Heart left ventricle (tissue), 16 donors: Measurements from ENCODE around the gene RPP25L. TPM values are rescaled to one million over a fixed set of nuclear protein-coding genes. Genes with fewer than 3 reads are reported as not detected.

ENCODE experiments used
- ATAC-seq, 4 donors: fragments of 200-7000 bp; cut with Tn5 transposase; one replicate each; pipeline ENCODE4 v1.9.1; 2020 to 2022; ENCODE audit warnings: moderate library complexity in 4 of 4, mild to moderate bottlenecking in 3 of 4, moderate number of reproducible peaks in 1 of 4
- DNase-seq, 5 donors: peaks; one replicate each; pipeline ENCODE4 v3.0.0-alpha.2; 2020
- H3K27ac ChIP-seq, 12 donors: fragments of 200-600 bp; sonication (generic) in 4 of 12; one replicate each; pipeline versions ENCODE4 v1.5.0 to v1.8.0; 2016 to 2022; ENCODE audit warnings: mild to moderate bottlenecking in 2 of 12
- H3K27me3 ChIP-seq, 9 donors: fragments of 200-600 bp; sonication (generic) in 2 of 9; one replicate each; pipeline versions ENCODE4 v1.5.1 to v1.8.0; 2016 to 2022; ENCODE audit warnings: mild to moderate bottlenecking in 3 of 9
- H3K36me3 ChIP-seq, 9 donors: fragments of 200-600 bp; sonication (generic) in 2 of 9; one replicate each; pipeline versions ENCODE4 v1.5.0 to v1.8.0; 2018 to 2022; ENCODE audit warnings: mild to moderate bottlenecking in 2 of 9
- H3K4me1 ChIP-seq, 12 donors: fragments of 200-600 bp; sonication (generic) in 4 of 12; one replicate each; pipeline versions ENCODE4 v1.5.0 to v1.8.0; 2016 to 2022; ENCODE audit warnings: mild to moderate bottlenecking in 3 of 12
- H3K4me3 ChIP-seq, 12 donors: fragments of 200-600 bp; sonication (generic) in 4 of 12; one replicate each; pipeline versions ENCODE4 v1.5.0 to v1.8.0; 2017 to 2022; ENCODE audit warnings: mild to moderate bottlenecking in 9 of 12, moderate library complexity in 4 of 12
- H3K9me3 ChIP-seq, 12 donors: fragments of 200-600 bp; sonication (generic) in 4 of 12; one replicate each; pipeline versions ENCODE4 v1.5.0 to v1.8.0; 2016 to 2022; ENCODE audit warnings: mild to moderate bottlenecking in 1 of 12
- POLR2A ChIP-seq, 2 donors: fragments of 450-650 bp; IDR thresholded peaks; one replicate each; pipeline ENCODE4 v1.6.1; 2017; ENCODE audit warnings: antibody characterized with exemption in 2 of 2, mild to moderate bottlenecking in 2 of 2, moderate library complexity in 2 of 2
- WGBS, 4 donors: extraction: QIAGEN DNeasy Blood & Tissue Kit in 2 of 4; methylation state at CpG; one replicate each; pipeline versions ENCODE4 v1.1.5 to v1.1.7; 2013 to 2018; 5-methylcytosine and 5-hydroxymethylcytosine counted together
- intact Hi-C, 10 donors: fragments of 100-400 bp; cut with DNase I; formaldehyde crosslinking; loops; one replicate each; pipeline versions ENCODE4 v1.11.1 to v1.14.2; 2022
- polyA plus RNA-seq, 2 donors: library from polyadenylated mRNA; stranded (reverse); fragments of 200-250 nt; gene quantifications; one replicate each; pipeline ENCODE4 v1.2.3, GENCODE V29; 2013
- total RNA-seq, 9 donors: library from RNA; depleted of rRNA in 2 of 9; stranded (reverse); fragments of >200 nt in 2 of 9; fragmentation: NEBNext Ultra II Directional in 3 of 9; extraction: Animal tissue kit (Norgen Biotek cat#: 25700) in 3 of 9; gene quantifications; one replicate each; pipeline versions ENCODE4 v1.1.0 to v1.2.4, GENCODE V29; 2016 to 2023
- TF ChIP-seq, protein P1 (sequence below), 12 donors: fragments of 200-600 bp; sonication (generic) in 4 of 12; IDR thresholded peaks; one replicate each; pipeline versions ENCODE4 v1.5.0 to v1.8.0; 2018 to 2022; ENCODE audit warnings: antibody characterized with exemption in 12 of 12, mild to moderate bottlenecking in 5 of 12
- donor health status: ischemic (EF 13 %, LVEDD 7.1; RV severe dilation, severe dysfunction).
- donor health status: healthy with polysubstance abuse.
- donor health status: DM: no; HTN: yes; CAD: no.
- donor health status: DM: no; HTN: no; CAD: no.
- donor health status: ischemic (EF 25% LVEDD 6.9; RV normal size, moderate dysfunction).
- donor health status: ischemic (EF 25% LVEDD 5.7; RV mildly dilated, moderate dysfunction).
- donor health status: healthy.
- donor health status: DM: yes; HTN: yes; CAD: no.
- donor health status: ischemic (EF 35%, LVEDD 5.7; RV mildly dilated, moderate dysfunction).
- donor health status: nonischemic (EF 11% LVEDD 7.7; RV severe dilation, severe dysfunction).
- donor health status: DM: yes; HTN: yes; CAD: no.
- donor health status: PGD.
- donor health status: ischemic (EF 29% LVEDD 5.4; RV normal size, mild dysfunction).
- donor health status: nonischemic (EF 23%, LVEDD 6.1; RV moderate dilation, normal function).

The RPP25L gene
- total and polyA plus RNA-seq, 11 donors, result 22.5 to 79.2 (median 38.3) TPM

DNA sequence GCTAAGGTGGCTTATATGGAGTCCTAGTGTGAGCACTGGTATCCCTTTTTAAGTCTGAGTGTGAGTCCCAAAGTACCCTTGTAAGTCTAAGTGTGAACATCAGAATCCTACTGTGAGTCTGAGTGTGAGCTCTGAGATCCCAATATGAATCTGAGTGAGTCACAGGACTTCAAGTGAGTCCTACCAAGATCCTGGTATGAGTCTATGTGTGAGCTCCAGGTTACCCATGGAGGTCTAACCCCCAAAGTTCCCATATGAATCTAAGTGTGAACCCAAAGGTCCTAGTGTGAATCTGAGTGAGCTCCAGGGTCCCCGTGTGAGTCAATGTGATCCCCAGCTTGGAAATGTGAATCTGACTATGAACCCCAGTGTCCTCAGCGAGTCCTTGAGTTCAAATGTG lies 24.6 kb downstream of the RPP25L start:
- Histone ChIP-seq H3K27ac (no peak overlapping the region), H3K4me1 (peaks cover 0 to 36% (median 18%) of the 10 kb centered on the region in 12 donors), H3K27me3 (peaks cover 8 to 77% (median 13%) of the 10 kb centered on the region in 9 donors), H3K4me3 (no peak overlapping the region), H3K36me3 (no peaks in the 10 kb centered on the region), H3K9me3 (no peaks in the 10 kb centered on the region)
- TF ChIP-seq, protein P1, sequence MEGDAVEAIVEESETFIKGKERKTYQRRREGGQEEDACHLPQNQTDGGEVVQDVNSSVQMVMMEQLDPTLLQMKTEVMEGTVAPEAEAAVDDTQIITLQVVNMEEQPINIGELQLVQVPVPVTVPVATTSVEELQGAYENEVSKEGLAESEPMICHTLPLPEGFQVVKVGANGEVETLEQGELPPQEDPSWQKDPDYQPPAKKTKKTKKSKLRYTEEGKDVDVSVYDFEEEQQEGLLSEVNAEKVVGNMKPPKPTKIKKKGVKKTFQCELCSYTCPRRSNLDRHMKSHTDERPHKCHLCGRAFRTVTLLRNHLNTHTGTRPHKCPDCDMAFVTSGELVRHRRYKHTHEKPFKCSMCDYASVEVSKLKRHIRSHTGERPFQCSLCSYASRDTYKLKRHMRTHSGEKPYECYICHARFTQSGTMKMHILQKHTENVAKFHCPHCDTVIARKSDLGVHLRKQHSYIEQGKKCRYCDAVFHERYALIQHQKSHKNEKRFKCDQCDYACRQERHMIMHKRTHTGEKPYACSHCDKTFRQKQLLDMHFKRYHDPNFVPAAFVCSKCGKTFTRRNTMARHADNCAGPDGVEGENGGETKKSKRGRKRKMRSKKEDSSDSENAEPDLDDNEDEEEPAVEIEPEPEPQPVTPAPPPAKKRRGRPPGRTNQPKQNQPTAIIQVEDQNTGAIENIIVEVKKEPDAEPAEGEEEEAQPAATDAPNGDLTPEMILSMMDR (IDR thresholded peaks at IDR 0.05), result no peak
- DNase-seq, result no peak
- ATAC-seq, result no peak
- WGBS, 4 donors, result 65 to 100% (median 77%) methylated on average over 1 to 2 of the region's 2 CpGs
- intact Hi-C loops, result no loop called here

DNA sequence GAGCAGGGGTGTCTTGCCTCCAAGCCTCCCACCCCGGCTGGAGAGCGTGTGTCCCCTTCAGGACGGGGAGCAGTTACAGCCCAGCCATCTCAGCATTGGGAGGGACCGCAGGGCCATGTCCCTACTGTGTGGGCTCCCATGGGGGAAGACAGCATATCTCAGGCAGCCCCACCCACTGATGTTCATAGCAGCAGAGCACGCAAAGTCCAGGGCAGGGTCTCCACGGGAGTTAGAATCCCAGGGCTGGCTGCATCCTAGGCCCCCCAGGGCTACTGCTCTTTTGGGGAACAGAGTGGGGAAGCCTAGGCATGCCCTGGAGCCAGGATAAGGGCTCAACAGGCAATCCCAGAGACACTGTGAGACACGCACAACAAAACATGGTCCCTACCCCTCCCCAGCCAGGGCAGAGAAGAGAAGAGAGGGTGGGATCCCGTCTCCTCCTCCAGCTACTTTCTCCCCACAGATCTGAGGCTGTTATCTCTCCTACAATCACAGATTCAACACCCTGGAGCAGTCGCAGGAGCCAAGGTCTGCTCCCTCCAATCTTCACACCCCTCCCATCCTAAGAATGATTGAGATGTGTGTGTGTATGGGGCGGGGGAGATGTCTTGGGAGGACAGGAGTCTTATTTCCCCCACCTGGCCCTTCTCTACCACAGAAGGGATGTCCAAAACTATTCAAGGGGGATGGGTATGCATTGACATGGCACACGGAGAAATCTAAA lies 25.8 kb downstream of the RPP25L start:
- WGBS, 4 donors, result 48 to 52% (median 49%) methylated on average over 10 to 11 of the region's 11 CpGs
- peaks cover 0 to 27% (median 13%) of the 10 kb centered on the region in 12 donors for H3K4me1 ChIP-seq
- intact Hi-C loops, result no loop called here
- no peaks in the 10 kb centered on the region for H3K9me3 ChIP-seq
- no peak overlapping the region for H3K4me3 ChIP-seq
- no peak for TF ChIP-seq POLR2A (IDR thresholded peaks at IDR 0.05)
- TF ChIP-seq, protein P1 (IDR thresholded peaks at IDR 0.05), result no peak
- no peak overlapping the region for H3K27ac ChIP-seq
- no peak for ATAC-seq
- no peaks in the 10 kb centered on the region for H3K36me3 ChIP-seq
- DNase-seq, result no peak
- peaks cover 8 to 72% (median 13%) of the 10 kb centered on the region in 9 donors for H3K27me3 ChIP-seq

DNA sequence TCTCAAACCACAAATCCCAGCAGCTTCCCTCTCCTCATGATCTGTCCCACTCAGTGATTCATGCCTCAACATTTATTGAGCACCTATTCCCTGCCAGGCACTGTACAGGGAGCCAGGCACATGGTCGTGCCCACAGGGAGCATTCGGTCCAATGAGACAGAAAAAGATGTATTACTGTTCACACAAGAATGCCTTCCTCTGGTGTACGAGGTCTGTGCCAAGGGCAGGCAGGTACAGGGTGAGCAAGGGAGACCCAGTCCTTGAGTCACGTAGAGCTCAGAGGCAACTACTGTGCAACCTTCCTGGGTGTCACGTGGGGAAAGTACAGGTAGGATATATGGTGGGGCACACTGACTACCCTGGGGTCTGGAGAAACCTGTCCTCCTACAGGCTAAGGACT lies 26.9 kb downstream of the RPP25L start:
- intact Hi-C loops, result no loop called here
- peaks cover 0 to 15% (median 5%) of the 10 kb centered on the region in 12 donors for H3K4me1 ChIP-seq
- ATAC-seq, result no peak

GRCh38 chr9:34582787-34583186 lies 29.1 kb downstream of the RPP25L start:
- Histone ChIP-seq H3K36me3 (no peaks in the 10 kb centered on the region), H3K4me3 (no peak overlapping the region), H3K9me3 (no peaks in the 10 kb centered on the region), H3K27me3 (peaks cover 0 to 71% (median 14%) of the 10 kb centered on the region in 9 donors), H3K27ac (no peak overlapping the region), H3K4me1 (peaks cover 0 to 21% (median 10%) of the 10 kb centered on the region in 12 donors)
- TF ChIP-seq, protein P1 (IDR thresholded peaks at IDR 0.05), result no peak
- TF ChIP-seq POLR2A (IDR thresholded peaks at IDR 0.05), result no peak
- no peak for DNase-seq
- 67 to 96% (median 93%) methylated on average over 5 of the region's 5 CpGs for WGBS, 4 donors
- ATAC-seq, result no peak
- intact Hi-C loops, result no loop called here

More for the DNA sequence above, 26.9 kb downstream of the RPP25L start:
- Histone ChIP-seq H3K4me3 (no peak overlapping the region), H3K27me3 (peaks cover 7 to 72% (median 11%) of the 10 kb centered on the region in 9 donors), H3K36me3 (no peaks in the 10 kb centered on the region), H3K9me3 (no peaks in the 10 kb centered on the region), H3K27ac (no peak overlapping the region)
- TF ChIP-seq, protein P1 (IDR thresholded peaks at IDR 0.05), result no peak
- TF ChIP-seq POLR2A (IDR thresholded peaks at IDR 0.05), result no peak
- DNase-seq, result no peak
- 80 to 90% (median 83%) methylated on average over 4 to 5 of the region's 5 CpGs for WGBS, 4 donors
